Heart left ventricle (tissue), 13 donors: ENCODE data around the gene LMBR1.

Experiments
- POLR2A ChIP-seq, 2 donors: fragments of 450-650 bp; IDR thresholded peaks; one replicate each; pipeline ENCODE4 v1.6.1; 2017; ENCODE audit warnings: antibody characterized with exemption in 2 of 2, mild to moderate bottlenecking in 2 of 2, moderate library complexity in 2 of 2
- TF ChIP-seq, protein P1 (sequence below), 12 donors: fragments of 200-600 bp; sonication (generic) in 4 of 12; IDR thresholded peaks; one replicate each; pipeline versions ENCODE4 v1.5.0 to v1.8.0; 2018 to 2022; ENCODE audit warnings: antibody characterized with exemption in 12 of 12, mild to moderate bottlenecking in 5 of 12
- donor health status: ischemic (EF 13 %, LVEDD 7.1; RV severe dilation, severe dysfunction).
- donor health status: DM: no; HTN: yes; CAD: no.
- donor health status: DM: no; HTN: no; CAD: no.
- donor health status: ischemic (EF 25% LVEDD 6.9; RV normal size, moderate dysfunction).
- donor health status: ischemic (EF 25% LVEDD 5.7; RV mildly dilated, moderate dysfunction).
- donor health status: ischemic (EF 35%, LVEDD 5.7; RV mildly dilated, moderate dysfunction).
- donor health status: nonischemic (EF 11% LVEDD 7.7; RV severe dilation, severe dysfunction).
- donor health status: DM: yes; HTN: yes; CAD: no.
- donor health status: PGD.
- donor health status: ischemic (EF 29% LVEDD 5.4; RV normal size, mild dysfunction).
- donor health status: nonischemic (EF 23%, LVEDD 6.1; RV moderate dilation, normal function).

DNA sequence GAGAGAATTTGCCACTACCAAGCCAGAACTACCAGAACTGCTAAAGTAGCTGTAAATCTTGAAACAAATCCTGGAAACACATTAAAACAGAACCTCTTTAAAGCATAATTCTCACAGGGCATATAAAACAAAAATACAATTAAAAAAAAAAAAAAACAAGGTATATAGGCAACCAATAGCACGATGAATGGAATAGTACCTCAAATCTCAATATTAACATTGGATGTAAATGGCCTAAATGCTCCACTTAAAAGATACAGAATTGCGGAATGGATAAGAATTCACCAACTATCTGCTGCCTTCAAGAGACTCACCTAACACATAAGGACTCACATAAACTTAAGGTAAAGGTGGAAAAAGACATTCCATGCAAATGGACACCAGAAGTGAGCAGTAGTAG, 17.2 kb downstream of the LMBR1 start:
- TF ChIP-seq, protein P1, sequence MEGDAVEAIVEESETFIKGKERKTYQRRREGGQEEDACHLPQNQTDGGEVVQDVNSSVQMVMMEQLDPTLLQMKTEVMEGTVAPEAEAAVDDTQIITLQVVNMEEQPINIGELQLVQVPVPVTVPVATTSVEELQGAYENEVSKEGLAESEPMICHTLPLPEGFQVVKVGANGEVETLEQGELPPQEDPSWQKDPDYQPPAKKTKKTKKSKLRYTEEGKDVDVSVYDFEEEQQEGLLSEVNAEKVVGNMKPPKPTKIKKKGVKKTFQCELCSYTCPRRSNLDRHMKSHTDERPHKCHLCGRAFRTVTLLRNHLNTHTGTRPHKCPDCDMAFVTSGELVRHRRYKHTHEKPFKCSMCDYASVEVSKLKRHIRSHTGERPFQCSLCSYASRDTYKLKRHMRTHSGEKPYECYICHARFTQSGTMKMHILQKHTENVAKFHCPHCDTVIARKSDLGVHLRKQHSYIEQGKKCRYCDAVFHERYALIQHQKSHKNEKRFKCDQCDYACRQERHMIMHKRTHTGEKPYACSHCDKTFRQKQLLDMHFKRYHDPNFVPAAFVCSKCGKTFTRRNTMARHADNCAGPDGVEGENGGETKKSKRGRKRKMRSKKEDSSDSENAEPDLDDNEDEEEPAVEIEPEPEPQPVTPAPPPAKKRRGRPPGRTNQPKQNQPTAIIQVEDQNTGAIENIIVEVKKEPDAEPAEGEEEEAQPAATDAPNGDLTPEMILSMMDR (IDR thresholded peaks at IDR 0.05): no peak
- TF ChIP-seq POLR2A (IDR thresholded peaks at IDR 0.05): no peak
